Bronchial epithelial cell (primary cell): ENCODE measurements around the gene RGMA. TPM values are rescaled to one million over a fixed set of nuclear protein-coding genes. Genes with fewer than 3 reads are reported as not detected.

ENCODE experiments used
- DNase-seq: peaks from one replicate; pipeline ENCODE4 v3.0.0-alpha.2; 2010; ENCODE audit warnings: low read depth
- FAIRE-seq: peaks from 2 replicates; lab custom pipeline; 2011; peaks lifted over from hg19 to GRCh38; lab: Jason Lieb, UNC
- H3K27me3 ChIP-seq: 2 replicates; pipeline ENCODE4 v1.5.1; 2011; ENCODE audit warnings: low read length; ENCODE audit not compliant: control insufficient read depth, insufficient read depth
- H3K36me3 ChIP-seq: 2 replicates; pipeline ENCODE4 v1.5.1; 2011; ENCODE audit warnings: low read length; ENCODE audit not compliant: control insufficient read depth, insufficient read depth
- H3K4me3 ChIP-seq: 2 replicates; pipeline ENCODE4 v1.5.1; 2011; ENCODE audit warnings: mild to moderate bottlenecking, low read depth, low read length, control low read depth
- CTCF ChIP-seq: IDR thresholded peaks from 2 replicates; pipeline ENCODE4 v1.5.1; 2011; ENCODE audit warnings: mild to moderate bottlenecking, moderate library complexity, low read length, control low read depth, inconsistent platforms; ENCODE audit not compliant: insufficient read depth, severe bottlenecking
- total RNA-seq: library from RNA; depleted of rRNA; stranded (reverse); fragments of >200 nt; gene quantifications from 2 replicates; pipeline ENCODE4 v1.2.1, GENCODE V29; 2014

Gene RGMA
- total RNA-seq, 1 donor from 2014 or later: 0.53 TPM

- FAIRE-seq (no peak), DNase-seq (no peak)
- no peaks in the 10 kb centered on the region for H3K27me3 ChIP-seq
- H3K36me3 ChIP-seq: no peaks in the 10 kb centered on the region
- no peak for TF ChIP-seq CTCF
- no peak overlapping the region for H3K4me3 ChIP-seq
Observed at GRCh38 chr15:93109336-93110102, 20.5 kb upstream of the RGMA start.

GRCh38 chr15:93107646-93108045 lies 18.6 kb upstream of the RGMA start:
- Histone ChIP-seq H3K27me3 (no peaks in the 10 kb centered on the region), H3K4me3 (no peak overlapping the region), H3K36me3 (no peaks in the 10 kb centered on the region)
- no peak for DNase-seq
- no peak for FAIRE-seq
- TF ChIP-seq CTCF: no peak

- Histone ChIP-seq H3K4me3 (no peak overlapping the region), H3K27me3 (no peaks in the 10 kb centered on the region), H3K36me3 (no peaks in the 10 kb centered on the region)
- no peak for DNase-seq
- TF ChIP-seq CTCF: no peak
- no peak for FAIRE-seq
Observed at GRCh38 chr15:93105485-93105884, 16.5 kb upstream of the RGMA start.

GRCh38 chr15:93103823-93104222 lies 14.8 kb upstream of the RGMA start:
- H3K27me3 ChIP-seq: no peaks in the 10 kb centered on the region
- no peak overlapping the region for H3K4me3 ChIP-seq
- FAIRE-seq: no peak
- TF ChIP-seq CTCF: no peak
- H3K36me3 ChIP-seq: no peaks in the 10 kb centered on the region
- DNase-seq: no peak

GRCh38 chr15:93102211-93102610 lies 13.2 kb upstream of the RGMA start:
- FAIRE-seq (no peak), DNase-seq (no peak)
- TF ChIP-seq CTCF: no peak
- Histone ChIP-seq H3K36me3 (no peaks in the 10 kb centered on the region), H3K27me3 (no peaks in the 10 kb centered on the region), H3K4me3 (no peak overlapping the region)

- Histone ChIP-seq H3K27me3 (peaks cover 14% of the 10 kb centered on the region), H3K4me3 (no peak overlapping the region), H3K36me3 (no peaks in the 10 kb centered on the region)
- DNase-seq (no peak), FAIRE-seq (no peak)
- no peak for TF ChIP-seq CTCF
Observed at GRCh38 chr15:93093765-93094164, 4.8 kb upstream of the RGMA start.
